Raji (cell line): ENCODE measurements around the gene COPA.
A peak's percentile ranks its signal among the peaks of the same experiment; 100 is the strongest.

Source experiments
- POLR2A ChIP-seq: IDR thresholded peaks from 2 replicates; pipeline ENCODE4 v1.6.1; 2011; ENCODE audit warnings: low read depth, low read length, control low read depth; ENCODE audit not compliant: insufficient read depth

Gene COPA

DNA sequence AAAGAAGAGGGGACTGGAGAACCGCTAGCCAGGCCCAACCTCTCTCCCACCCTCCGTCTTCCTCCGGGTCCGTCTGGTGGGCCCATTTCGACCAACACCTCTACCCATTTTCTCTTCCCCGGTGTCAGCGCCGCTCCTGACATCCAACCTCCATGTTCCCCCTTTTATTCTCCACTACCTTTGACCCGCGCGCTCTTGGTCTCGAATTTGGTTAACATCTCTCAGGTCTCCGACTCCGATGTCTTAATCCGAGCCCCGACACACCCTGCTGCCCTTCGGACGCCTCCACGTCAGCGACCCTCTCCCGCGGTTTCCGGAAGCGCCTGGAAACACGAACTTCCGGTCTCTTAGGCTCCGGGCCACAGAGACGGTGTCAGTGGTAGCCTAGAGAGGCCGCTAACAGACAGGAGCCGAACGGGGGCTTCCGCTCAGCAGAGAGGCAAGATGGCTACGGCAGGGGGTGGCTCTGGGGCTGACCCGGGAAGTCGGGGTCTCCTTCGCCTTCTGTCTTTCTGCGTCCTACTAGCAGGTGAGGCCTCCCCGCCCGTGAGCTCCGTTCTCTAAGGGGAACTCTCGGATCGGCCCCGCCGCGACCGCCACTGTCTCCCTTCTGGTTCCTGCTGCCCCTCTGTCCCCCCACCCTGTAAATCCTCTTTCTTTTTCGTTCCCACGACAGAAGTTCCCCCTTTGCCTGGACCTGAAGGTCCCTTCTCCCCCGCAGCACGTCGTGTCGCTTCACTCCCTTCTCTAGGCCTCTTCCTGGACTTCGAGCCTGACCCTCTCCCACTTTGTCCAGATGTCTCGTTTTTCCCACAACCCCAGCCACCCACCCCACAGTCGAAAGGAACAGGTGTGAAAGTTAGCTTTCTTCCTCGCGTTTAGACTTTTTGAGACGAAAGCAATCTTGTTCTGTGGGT, at the start of gene COPA, which contains the start of gene NCSTN:
Gene COPA, minus strand, starts transcription at position 298 of the 917 bp plus-strand sequence. Its CDS starts 80 bp downstream, at position 218.
Gene NCSTN, plus strand, starts transcription at position 431 of the 917 bp plus-strand sequence. Its CDS starts 14 bp downstream, at position 445.
- TF ChIP-seq POLR2A, result peak; percentile 87

DNA sequence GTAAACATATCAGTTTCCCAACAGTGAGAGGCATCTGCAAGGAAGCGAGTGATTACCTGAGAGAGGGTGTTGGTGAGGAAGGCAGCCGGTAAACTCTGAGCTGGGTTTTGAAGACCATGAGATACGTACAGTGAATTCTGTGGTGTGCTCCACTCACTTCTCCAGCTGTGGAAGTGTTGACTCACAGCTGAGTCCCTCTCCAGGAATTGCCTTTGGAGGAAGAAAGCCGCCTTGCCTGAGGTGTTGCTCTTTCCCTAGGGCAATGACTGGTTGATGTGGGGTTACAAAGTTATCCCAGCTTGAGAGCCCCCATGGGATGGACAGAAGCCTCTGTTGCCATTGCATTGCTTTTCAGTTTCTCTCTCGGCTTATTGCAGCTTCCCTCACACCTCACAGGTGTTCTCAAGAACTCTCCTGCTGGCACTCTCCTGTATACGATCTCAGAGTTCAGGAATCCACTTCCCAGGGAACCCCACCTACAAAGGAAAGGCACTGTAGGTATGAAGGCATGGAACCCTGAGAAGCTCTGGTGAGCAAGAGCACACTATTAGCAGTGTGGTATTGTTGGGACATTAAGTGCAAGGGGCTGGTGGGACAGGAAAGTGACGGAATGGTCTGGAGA, 34.6 kb upstream of the COPA start:
- no peak for TF ChIP-seq POLR2A

DNA sequence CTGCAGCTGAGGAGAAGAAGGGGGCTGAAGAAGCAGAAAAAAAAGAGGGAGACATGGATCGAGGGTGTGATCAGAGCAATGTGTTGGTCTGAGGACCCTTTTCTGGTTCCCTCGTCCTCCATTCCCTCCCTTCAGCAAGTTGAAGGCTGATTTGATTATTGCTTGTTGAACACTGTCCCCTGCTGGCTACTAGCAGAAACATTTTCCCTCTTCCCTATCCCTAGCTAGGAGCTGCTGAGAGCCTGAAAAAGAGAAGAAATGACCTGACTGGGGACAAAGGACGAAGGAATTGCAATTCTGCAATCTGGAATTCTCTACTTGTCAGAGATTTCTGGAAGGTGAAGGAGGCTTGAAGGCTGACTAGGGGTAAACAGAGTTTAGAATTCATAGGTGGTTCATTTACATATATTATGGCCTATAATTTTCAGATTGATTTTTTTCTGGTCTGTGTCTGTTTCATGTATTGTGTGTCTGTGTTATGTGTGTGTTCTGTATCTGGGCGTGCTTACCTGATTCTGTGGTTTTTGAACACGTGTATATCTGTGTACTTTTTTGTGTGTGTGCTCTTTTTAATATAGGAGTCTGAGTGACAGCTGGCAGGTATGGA, 33.6 kb upstream of the COPA start:
- no peak for TF ChIP-seq POLR2A

DNA sequence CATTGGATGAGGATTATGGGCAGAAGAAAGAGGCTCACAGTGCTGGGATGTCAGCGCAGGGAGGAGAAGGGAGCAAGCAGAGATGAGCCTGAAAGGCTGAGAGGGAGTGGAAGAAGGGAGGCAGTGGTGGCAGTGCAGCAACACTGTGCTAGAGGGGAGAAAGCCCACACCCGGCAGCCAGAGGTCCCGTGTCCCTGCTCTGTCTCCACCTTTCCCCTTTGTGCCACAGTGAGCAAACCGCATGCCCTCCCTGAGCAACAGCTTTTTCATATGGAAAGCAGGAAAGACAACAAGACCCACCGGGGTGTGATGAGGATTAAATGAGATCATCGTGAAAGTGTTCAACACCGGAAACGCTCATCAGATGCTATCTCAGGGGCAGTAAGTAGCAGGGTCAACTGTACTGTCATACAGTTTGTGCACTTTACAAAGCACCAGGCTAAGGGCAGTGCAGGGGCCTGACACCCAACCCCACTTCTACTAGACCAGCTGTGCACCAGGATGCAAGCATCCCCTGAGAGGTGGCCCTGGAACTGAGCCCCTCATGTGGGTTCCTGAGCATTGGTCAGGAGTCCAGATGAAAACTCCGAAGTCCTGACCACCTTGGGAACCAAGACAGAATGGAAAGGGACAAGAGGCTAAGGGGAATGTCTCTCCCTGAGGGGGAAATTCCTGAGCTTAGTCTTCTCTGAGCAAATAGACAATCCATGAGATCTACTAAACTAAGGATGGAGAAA, 32.9 kb upstream of the COPA start:
- no peak for TF ChIP-seq POLR2A

DNA sequence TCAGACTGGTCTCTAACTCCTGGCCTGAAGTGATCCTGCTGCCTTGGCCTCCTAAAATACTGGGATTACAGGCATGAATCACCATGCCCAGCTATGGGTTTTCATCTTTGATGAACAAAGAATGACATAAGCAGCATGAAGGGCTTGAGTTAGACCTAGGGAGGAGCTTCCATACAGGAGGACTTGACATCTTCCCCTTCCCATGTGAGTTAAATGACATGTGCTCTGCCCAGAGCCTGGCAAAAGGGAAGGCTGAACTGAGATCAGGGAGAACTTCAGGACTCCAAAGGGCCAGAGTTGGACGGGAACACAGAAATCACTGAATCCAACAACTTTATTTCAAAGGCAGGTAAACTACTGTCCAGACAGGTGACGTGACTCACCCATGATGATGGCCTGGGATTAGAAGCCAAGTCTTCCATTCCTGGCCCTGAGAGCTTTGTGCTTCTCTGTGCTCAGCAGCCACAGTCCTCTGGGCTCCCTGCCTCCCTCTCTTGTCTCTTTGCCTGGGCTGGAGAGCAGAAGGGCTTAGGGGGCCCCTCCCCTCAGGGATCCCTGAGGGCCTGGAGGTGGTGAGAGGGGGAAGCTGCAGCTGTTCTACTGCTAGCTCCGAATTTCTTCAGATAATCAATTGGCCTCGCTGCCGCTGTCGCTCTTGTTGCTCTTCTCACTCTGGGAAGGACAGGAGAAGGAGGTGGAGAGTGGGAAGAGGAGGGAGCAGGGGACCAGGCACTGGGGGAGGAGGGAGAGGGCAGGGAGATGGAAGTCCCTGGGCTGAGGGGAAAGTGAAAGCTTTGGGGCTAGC, 31.5 kb upstream of the COPA start:
- no peak for TF ChIP-seq POLR2A

DNA sequence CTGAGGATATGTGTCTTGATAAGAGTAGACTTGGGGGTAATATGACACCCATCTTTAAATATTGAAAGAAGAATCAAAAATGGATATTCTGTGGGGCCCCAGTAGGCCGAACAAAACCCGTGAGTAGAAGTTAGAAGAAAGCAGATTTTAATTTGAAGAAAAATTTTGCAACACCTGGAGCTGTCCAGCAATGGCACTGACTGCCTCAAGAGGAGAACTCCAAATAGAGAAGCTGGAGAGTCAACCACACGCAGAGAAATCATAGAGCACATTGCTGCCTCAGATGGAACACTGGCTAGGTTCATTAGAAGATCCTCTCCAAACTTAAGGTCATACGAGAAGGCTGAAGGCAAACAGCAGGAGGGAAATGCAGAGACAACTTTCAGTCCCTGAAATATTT, 30.6 kb upstream of the COPA start:
- TF ChIP-seq POLR2A, result no peak

DNA sequence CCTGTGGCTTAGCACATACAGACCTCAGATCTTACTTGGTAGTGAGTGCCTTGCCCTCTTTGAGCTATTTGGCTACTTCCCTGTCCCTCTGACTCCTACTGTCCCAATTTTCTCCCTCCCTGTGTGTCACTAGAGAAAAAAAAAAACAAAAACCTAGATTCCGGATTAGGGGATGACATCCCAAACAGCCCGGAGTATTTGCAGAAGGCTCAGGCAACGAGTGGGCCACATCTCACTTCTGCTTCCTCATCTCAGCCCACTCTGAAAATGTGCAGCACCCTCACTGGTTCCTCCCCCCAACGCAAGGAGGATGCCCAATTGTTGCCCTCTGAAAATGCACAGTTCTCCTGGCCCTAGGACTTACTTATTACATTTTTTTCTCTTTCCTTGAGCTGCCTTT, 28.7 kb upstream of the COPA start:
- no peak for TF ChIP-seq POLR2A

DNA sequence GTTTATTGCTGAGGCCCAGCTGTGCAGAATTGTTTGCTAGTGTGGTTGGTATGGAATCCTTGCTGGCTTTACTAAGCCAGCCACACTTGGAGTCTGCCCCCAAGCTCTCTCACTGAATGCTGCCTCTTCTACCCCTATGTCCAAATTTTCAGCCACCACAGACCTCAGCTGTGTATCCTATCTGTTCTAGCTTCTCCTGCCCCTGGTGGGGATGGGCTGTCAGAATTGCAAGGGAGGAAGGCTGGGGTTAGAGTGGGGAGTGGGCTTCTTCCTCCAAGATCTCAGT, 28.2 kb upstream of the COPA start:
- TF ChIP-seq POLR2A, result no peak

DNA sequence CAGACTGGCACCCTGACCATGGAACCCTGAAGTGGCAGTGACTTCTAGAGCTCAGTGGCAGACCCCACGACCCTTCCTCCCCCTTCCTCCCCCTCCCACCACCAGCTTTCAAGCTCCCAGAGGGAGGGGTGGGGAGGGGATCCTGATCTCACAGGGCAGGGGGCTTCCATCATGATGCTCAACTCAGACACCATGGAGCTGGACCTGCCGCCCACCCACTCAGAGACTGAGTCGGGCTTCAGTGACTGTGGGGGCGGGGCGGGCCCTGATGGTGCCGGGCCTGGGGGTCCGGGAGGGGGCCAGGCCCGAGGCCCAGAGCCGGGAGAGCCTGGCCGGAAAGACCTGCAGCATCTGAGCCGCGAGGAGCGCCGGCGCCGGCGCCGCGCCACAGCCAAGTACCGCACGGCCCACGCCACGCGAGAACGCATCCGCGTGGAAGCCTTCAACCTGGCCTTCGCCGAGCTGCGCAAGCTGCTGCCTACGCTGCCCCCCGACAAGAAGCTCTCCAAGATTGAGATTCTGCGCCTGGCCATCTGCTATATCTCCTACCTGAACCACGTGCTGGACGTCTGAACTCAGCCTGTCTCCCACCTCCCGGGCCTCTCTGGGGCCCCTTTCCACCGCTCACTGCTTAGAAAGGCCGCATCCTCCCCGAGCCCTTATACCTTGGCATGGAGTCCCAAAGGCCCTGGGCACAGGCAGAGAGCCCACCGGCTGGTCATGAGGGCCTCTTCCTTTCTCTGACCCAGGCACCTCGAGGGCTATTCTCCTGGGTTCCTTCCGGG, 27.7 kb upstream of the COPA start:
- TF ChIP-seq POLR2A, result no peak

DNA sequence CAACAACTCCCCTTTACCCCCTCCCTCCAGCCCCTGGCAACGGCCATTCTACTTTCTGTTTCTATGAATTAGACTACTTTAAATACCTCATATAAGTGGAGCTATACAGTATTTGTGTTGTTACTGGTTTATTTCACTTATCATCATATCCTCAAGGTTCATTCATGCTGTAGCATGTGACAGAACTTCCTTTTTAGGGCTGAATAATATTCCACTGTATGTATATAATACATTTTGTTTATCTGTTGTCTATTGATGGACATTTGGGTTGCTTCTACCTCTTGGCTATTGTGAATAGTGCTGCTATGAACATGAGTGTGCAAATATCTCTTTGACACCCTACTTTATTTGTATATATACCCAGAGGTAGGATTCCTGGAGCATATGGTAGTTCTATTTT, 26.0 kb upstream of the COPA start:
- TF ChIP-seq POLR2A, result no peak

DNA sequence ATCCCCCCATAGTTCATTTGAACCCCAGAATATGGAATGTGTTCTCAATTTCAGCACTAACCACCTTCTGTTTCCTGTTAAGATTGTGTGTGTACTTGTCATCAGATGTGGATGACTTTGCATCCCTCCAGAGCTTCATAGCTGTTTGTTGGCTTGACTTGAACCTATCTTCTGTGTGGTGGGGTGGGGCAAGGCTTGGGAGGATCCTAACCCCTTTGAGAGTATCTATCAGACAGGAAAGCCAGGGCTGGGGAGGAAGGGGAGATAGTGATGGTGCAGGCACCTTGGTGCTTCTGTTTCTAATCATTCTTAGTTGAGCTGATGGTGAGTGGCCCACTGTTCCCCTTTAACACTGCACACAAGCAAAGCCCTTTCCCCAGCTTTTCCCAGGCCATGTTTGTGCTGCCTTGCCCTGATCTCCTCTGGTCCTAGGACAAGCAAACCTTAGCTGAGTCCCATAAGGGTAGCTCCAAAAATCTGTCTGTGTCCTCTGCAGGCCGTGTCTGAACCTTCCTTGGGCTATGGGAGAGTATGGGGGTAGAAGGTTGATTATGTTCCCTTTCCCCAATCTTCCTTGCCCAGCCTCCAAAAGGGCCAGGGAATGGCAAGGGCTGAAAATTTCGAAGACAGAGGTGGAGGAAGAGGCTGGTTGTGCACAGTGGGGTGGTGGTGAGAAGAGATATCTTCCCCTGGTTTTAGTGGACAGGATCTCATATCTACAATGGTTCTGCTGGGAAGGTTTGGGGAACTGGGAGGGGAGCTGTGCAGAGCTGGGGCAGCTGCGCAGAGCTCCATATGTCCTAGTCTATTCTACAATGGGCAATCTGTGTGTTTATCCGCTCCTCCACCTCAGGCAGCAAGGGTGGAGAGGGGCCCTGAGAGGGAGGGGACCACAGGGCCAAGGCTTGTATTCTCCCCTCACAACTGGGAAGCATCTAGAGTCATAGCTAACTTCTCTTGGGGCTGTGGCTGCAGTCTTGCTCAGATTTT, 25.2 kb upstream of the COPA start:
- no peak for TF ChIP-seq POLR2A

DNA sequence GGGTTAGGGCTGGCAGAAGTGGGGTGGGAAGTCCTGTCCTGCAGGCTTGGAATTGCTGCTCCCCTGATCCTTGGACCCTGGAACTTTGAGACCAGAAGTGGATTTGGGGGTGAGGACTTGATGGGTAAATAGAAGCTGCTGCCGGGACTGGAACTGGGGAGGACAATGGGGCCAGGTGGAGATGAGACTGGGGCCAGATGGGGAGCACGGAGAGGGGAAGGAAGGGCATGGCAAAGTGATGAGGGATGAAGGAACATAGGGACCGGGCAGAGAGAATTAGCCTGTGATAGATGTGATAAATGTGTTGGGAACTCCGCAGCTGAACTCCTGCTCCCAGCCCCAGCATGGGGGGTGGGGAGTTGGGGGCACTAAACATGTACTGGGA, 24.5 kb upstream of the COPA start:
- no peak for TF ChIP-seq POLR2A

DNA sequence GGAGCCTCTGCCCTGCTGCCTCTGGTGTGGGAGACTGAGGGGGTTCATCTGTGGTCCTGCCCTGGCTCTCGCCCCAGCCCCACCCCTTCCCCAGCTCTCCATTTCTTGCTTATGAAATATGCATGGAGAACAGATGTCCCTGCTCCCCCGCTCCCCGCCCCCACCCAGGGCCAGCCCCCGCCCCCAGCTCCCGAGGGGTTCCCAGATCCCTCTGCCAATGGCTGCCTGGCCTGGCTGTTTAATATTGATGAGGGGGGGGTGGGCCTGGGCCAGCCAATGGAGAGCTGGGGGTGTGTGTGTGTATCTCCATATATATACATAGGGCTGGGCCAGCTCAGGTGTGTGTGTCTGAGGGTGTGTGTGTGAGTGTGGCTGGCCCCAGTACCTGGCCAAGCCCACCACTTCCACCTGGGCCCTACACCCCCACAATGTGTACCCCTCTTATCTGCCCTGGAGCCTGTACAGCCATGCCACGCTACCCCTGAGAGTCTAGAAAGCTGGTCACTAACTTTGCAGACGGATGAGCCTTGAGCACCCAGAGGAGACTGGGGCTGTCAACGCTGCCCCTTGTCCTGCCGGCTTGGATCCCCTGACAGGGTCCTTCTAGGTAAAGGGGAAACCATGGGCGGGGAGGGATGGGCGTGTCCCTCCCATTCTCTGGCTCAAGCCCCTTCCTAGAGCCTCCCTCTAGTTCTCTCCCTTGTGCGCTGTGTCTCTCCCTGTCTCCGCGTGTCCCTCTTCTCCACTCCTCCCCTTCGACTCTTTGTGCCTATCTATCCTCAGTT, 23.9 kb upstream of the COPA start, which contains the start of gene NHLH1:
Gene NHLH1, plus strand, starts transcription at position 341 of the 785 bp plus-strand sequence. CDS start 3,661 bp downstream, outside the sequence.
- no peak for TF ChIP-seq POLR2A
